Umbilical cord (tissue), 2 donors: ENCODE results near the gene EIF3F. TPM values are rescaled to one million over a fixed set of nuclear protein-coding genes. Genes with fewer than 3 reads are reported as not detected.

ENCODE experiments used
- DNase-seq: peaks from one replicate; pipeline ENCODE4 v3.0.0-alpha.2; 2015; ENCODE audit warnings: low spot score
- total RNA-seq: library from RNA; depleted of rRNA; stranded (reverse); fragments of >200 nt; gene quantifications from one replicate; pipeline ENCODE4 v1.2.3, GENCODE V29; 2014; ENCODE audit warnings: low replicate concordance; ENCODE audit not compliant: insufficient read depth

The EIF3F gene
- total RNA-seq, 1 donor from 2014 or later, result 96.3 TPM

- no peak for DNase-seq
Measured at GRCh38 chr11:8022876-8023275, 35.7 kb downstream of the EIF3F start.

- DNase-seq, result no peak
Measured at GRCh38 chr11:8023831-8024555, 36.9 kb downstream of the EIF3F start.

- DNase-seq, result no peak
Measured at GRCh38 chr11:8025123-8025522, 38.0 kb downstream of the EIF3F start.

- DNase-seq, result no peak
Measured at GRCh38 chr11:8025816-8026215, 38.7 kb downstream of the EIF3F start.

GRCh38 chr11:8026982-8027381 is 39.8 kb downstream of the EIF3F start:
- no peak for DNase-seq

- no peak for DNase-seq
Measured at GRCh38 chr11:8028766-8029165, 41.6 kb downstream of the EIF3F start.

- DNase-seq, result no peak
Measured at GRCh38 chr11:8030526-8031247, 43.5 kb downstream of the EIF3F start.

GRCh38 chr11:8031248-8032115 is 44.3 kb downstream of the EIF3F start:
- DNase-seq, result no peak

- DNase-seq, result no peak
Measured at GRCh38 chr11:8032122-8032521, 45.0 kb downstream of the EIF3F start.

- DNase-seq, result no peak
Measured at GRCh38 chr11:8032576-8033304, 45.6 kb downstream of the EIF3F start.

GRCh38 chr11:8033305-8034105 is 46.4 kb downstream of the EIF3F start:
- peak; percentile 92 for DNase-seq

GRCh38 chr11:8034106-8034585 is 47.0 kb downstream of the EIF3F start:
- DNase-seq, result no peak

GRCh38 chr11:8034604-8035190 is 47.6 kb downstream of the EIF3F start:
- no peak for DNase-seq

- peak; percentile 73 for DNase-seq
Measured at GRCh38 chr11:8035200-8035855, 48.2 kb downstream of the EIF3F start.

- DNase-seq, result no peak
Measured at GRCh38 chr11:8036002-8036802, 49.1 kb downstream of the EIF3F start.

- no peak for DNase-seq
Measured at GRCh38 chr11:8036986-8037385, 49.8 kb downstream of the EIF3F start.

- DNase-seq, result no peak
Measured at GRCh38 chr11:8038393-8038792, 51.3 kb downstream of the EIF3F start.

GRCh38 chr11:8038811-8039529 is 51.8 kb downstream of the EIF3F start:
- no peak for DNase-seq
